Forelimb muscle (tissue), 1 donor: ENCODE data around the gene TNFRSF14. TPM values are rescaled to one million over a fixed set of nuclear protein-coding genes. Genes with fewer than 3 reads are reported as not detected.
"Not testable (repeated sequence)": the region's sequence is repeated elsewhere in the genome, so short reads cannot be mapped to it uniquely, and the experiment has no call there.

ENCODE experiments used
- DNase-seq: peaks from one replicate; pipeline ENCODE4 v3.0.0-alpha.2; 2013; ENCODE audit warnings: low read depth
- polyA plus RNA-seq: library from polyadenylated mRNA; unstranded; fragments of 120-200 nt; gene quantifications from one replicate; pipeline ENCODE4 v1.2.1, GENCODE V29; 2013; ENCODE audit not compliant: insufficient read length

TNFRSF14 gene
- polyA plus RNA-seq, 1 donor, result 11.2 TPM

DNA sequence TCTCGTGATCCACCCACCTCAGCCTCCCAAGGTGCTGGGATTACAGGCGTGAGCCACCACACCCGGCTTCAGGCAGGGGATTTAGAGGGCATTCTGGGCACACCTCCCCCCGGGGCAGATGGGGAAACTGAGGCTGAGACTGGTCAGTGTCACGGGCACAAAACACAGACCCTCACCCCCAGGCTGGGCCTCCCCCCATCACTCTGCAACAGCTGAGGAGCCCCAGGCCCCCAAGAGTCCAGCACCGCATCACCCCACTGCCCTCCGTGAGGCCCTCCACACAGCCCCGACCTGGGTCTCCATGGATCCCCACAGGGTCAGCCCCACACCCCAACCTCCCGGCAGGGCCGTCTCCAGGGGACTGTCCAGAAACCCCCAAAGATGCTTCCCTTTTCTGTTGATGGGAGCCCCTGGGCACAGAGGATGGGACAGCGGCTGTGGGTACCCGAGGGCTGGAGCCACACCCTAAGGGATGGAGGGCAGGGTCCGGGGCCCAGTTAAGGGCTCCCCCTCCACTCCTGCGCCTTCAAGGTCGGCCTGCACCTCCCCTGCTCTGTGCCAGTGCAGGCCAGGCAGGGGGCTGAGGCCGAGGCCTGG, 11.0 kb downstream of the TNFRSF14 start:
- no peak for DNase-seq

DNA sequence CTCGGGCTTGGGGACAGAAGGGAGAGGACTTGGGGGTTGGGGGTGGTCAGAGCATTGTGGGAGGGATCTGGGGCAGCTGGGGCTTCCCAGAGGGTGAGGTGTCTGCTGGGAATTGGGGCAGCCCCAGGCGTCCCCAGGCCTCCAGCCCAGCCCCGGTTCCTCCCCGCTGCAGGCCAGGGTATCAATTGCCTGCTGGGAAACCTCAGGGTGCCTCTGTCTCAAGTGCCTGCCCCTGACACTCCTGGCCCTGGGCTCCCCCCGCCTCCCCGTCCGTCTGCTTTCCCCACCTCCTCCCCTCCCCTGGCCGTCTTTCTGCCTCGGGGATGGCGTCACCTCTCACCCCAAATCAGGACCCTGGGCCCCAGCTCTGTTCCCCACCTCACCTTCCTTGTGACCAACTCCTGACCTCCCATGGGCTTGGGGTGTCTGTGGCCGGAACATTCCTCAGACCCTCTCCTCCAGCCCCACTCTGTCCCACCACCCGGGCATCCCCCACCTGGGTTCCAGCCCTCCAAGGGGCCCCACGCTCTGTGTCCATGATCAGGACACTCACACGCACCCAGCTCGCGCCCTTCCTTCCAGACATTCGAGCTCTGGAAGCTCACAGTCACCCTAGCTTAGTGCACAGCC, 12.1 kb downstream of the TNFRSF14 start:
- not testable (repeated sequence) for DNase-seq

GRCh38 chr1:2569060-2569459, 12.9 kb downstream of the TNFRSF14 start:
- DNase-seq, result no peak

- not testable (repeated sequence) for DNase-seq
These were observed 13.5 kb downstream of the TNFRSF14 start for GRCh38 chr1:2569703-2570102.

GRCh38 chr1:2570332-2570731, 14.2 kb downstream of the TNFRSF14 start:
- no peak for DNase-seq

- DNase-seq, result no peak
These were observed 15.2 kb downstream of the TNFRSF14 start for GRCh38 chr1:2571348-2571747.

DNA sequence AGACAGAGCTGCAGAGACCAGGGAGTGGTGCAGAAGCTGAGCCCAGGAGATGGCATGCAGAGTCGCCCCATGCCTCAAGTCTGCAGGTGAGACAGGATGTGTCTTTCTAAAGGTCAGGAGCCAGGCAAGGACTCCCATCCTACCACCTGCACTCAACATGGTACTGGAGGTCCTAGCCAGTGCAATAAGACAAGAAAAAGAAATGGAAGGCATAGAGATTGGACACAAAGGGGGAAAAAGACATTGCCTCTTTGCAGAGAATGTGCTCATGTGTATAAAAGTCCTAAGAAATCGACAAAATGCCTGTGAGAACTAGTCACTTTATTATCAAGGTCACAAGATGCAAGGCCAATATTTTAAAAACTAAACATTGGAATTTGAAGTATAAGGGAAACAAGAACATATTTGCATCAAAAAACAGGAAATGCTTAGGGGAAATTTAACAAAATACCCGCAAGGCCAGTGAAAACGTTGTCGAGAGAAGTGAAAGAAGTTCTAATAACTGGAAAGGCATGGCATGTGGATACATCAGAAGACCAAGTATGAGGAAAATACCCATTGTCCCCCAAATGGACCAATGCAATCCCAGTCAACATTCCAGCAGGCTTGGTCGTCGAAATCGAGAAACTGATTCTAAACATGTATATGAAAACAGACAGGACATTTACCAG, 17.2 kb downstream of the TNFRSF14 start:
- DNase-seq, result no peak

DNA sequence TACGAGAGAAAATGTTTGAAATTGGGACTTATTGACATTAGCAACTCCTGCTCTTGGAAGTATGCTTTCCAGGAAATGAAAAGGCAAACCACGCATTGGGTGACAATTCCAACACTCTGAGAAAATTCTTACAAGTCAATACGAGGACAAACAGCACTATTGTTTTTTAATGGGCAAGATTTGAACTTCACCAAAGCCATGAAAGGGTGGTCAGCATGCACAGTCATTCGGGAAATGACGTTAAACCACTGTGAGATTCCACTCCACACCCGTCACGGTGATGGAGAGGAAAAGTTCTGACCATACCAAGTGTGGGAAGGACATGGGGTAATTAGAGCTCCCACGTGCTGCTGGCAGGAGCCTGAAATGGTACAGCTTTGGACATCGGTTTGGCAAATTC, 18.2 kb downstream of the TNFRSF14 start:
- DNase-seq, result no peak

DNA sequence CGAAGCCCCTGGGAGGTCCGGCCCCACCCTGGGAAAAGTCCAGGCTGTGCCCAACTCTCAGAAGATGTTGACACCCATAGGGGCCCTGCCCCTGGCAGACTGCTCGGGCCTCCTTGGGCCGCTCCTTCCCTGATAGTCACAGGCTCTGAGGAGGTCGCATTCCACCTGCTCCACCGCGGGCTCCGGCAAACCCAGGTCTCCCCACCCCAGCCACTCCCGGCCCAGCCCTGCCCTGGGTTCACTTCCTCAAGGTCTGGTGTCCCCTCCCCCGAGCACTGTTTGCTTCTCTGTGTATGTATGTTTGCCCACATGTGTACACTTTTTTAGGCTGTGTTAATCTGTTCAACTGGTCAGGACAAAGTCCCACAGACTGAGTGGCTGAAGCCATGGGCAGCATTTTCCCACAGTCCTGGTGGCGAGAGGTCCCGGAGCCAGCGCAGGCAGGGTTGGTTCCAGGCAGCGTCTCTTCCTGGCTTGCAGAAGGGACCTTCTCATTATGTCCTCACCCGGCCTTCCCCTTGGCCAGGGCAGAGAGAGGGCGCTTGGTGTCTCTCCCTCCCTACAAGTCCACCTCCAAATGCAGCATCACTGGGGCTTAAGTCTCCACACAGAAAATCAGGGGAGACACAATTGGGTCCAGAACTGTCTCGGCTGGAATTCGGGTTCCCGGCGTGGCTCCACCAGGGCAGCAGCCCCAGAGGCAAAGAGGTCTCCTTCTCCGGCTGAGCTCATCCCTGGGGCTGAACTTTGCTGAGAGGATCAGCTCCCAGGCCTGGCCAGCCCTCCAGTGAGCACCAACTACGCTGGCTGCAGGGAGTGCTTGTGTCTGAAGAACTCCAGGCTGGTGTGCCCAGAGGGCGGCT, 19.9 kb downstream of the TNFRSF14 start:
- DNase-seq, result no peak

GRCh38 chr1:2577565-2578075, 21.4 kb downstream of the TNFRSF14 start:
- DNase-seq, result not testable (repeated sequence)

DNA sequence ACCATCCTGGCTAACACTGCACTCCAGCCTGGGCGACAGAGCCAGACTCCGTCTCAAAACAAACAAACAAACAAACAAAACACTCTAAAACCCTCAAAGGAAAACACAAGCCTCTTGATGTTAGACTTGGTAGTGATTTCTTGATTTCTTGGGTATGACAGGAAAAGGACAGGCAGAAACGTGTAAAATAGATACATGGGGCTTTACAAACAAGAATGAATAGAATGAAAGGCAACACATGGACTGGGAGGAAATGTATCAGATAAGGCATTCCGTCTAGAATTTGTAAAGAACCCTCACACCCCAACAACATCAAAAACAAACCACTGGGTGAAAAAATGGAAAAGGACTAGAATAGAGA, 22.6 kb downstream of the TNFRSF14 start:
- DNase-seq, result no peak

DNA sequence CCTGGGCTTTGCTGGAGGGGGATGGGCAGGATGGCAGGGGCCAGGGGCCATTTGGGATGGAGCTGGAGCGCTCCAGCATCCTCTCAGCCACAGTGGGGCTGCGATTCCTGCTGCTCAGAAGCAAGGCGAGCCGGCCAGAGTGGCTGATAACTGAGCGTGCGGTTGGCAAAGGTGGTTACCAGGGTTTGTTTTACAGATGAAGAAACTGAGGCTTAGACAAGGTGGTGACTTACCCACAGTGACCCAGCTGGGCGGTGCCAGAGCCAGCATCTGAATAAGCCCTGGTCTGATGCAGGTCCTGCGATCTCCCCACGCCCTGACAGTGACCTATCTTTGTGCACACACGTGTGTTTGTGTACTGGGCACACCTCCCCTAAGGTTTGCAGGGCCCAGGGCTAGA, 24.5 kb downstream of the TNFRSF14 start:
- DNase-seq, result no peak

- no peak for DNase-seq
These were observed 26.2 kb downstream of the TNFRSF14 start for GRCh38 chr1:2582391-2582790.

DNA sequence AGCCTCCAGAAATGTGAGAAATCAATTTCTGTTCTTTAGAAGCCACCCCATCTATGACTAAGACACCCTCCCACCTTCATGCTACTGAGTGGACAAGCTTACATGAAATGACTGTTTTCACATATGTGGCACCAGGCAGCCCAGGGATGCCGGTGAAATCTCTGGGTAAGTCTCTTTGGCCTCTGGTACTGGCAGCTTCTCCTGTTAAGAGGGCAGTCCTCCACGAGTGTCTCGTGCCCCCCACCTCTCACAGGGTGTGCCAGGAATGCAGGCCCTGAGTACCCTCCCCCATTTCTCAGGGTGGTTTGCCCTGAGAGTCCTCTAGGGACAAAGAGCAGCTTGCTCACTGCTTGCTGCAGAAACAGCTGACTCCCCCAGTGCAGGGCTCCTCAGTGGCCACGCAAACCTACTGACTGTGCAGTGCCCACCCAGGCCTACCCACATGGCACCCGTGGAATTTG, 27.2 kb downstream of the TNFRSF14 start:
- DNase-seq, result no peak

DNA sequence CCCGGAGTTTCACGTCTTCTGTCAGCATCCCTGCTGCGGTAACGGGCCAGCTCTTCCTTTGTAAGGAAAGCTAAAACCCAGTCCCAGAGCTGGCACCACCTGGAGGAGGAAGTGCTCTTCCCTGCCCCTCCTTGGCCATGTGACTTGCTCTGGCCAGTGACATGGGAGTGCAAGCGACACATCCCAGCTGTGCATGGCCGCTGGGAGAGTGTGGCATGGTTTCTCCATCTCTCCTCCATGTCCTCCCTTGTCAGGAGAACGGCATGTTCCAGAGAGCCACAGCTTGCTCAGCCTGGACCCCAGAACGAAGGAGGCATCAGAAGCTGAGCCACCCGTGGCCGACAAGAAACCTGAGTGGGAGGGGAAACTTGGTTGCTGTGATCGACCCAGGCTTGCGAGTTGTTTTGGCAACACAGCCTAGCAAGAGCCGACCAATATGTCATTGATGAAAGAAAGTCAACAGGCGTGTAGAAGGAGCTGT, 27.7 kb downstream of the TNFRSF14 start:
- no peak for DNase-seq

- DNase-seq, result no peak
These were observed 28.6 kb downstream of the TNFRSF14 start for GRCh38 chr1:2584686-2585317.

- DNase-seq, result no peak
These were observed 29.3 kb downstream of the TNFRSF14 start for GRCh38 chr1:2585318-2586092.

- DNase-seq, result peak; percentile 93
These were observed 30.2 kb downstream of the TNFRSF14 start, which contains the start of gene PRXL2B for GRCh38 chr1:2586154-2587070. PRXL2B (plus strand) TSS chr1:2586777; CDS start chr1:2586886, 109 bp downstream.
